HUES6 (cell line): ENCODE measurements around the gene SDK2.

Source experiments
- H3K27ac ChIP-seq: 2 replicates; pipeline ENCODE4 v1.7.0; 2013; ENCODE audit warnings: low read depth, mild to moderate bottlenecking, low read length, inconsistent platforms
- H3K27me3 ChIP-seq: 2 replicates; pipeline ENCODE4 v1.6.1; 2013; ENCODE audit warnings: low read length; ENCODE audit not compliant: control insufficient read depth, insufficient read depth
- H3K36me3 ChIP-seq: 2 replicates; pipeline ENCODE4 v1.6.1; 2013; ENCODE audit warnings: low read length; ENCODE audit not compliant: control insufficient read depth, insufficient read depth
- H3K4me1 ChIP-seq: 2 replicates; pipeline ENCODE4 v1.6.1; 2013; ENCODE audit warnings: low read length; ENCODE audit not compliant: control insufficient read depth, insufficient read depth
- H3K4me3 ChIP-seq: 2 replicates; pipeline ENCODE4 v1.5.1; 2013; ENCODE audit warnings: low read depth, low read length
- H3K9ac ChIP-seq: one replicate; pipeline ENCODE4 v1.6.1; 2013; ENCODE audit warnings: mild to moderate bottlenecking, low read length
- H3K9me3 ChIP-seq: 2 replicates; pipeline ENCODE4 v1.6.1; 2013; ENCODE audit warnings: low read depth, low read length; ENCODE audit not compliant: control insufficient read depth, insufficient read depth

The SDK2 gene

DNA sequence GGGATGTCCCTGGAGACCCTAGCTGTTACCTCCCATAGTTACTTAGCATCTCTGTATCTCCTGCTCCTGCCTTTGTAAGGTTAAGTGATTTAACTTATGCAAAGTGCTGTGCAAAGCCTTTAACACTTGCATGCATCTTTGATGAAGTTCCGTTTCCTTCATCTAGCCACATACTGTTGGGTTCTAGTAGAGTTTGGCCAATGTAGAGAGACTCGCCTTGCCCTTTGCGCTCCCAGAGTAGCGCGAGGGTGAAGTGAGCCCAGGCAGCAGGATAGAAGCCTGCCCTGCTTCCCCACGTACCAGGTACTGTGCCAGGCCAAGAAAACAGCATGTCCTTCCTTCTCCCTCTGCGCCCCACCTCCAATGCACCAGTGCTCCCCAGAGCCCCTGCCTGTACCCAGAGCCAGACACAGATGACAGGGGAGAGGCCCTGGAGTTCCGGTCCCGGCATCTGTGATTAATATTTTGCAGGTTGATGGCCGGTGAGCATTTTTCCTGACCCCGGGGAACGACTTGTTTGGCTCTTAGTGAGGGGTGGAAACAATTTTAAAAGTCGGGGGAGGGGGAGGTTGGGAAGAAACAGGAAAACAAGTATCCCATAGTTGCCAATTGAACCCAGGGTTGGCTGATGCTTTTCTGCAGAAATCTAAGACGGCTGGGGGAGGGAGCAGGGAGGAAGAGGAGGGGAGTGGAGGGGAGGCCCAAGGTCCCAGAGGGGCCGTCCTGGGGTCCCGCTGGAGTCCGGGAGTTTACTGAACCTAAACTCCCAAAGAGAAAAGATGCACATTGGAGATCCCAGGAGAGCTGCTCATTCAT is 319.3 kb downstream of the SDK2 start:
- H3K9me3 ChIP-seq = no peaks in the 10 kb centered on the region
- H3K27ac ChIP-seq = no peak overlapping the region

GRCh38 chr17:73324160-73324475 is 320.1 kb downstream of the SDK2 start:
- Histone ChIP-seq H3K27ac (no peak overlapping the region; the same call in 1 of the 2 replicates), H3K4me3 (peak overlapping the region; percentile 13; the same call in 1 of the 2 replicates), H3K9ac (no peak overlapping the region), H3K36me3 (no peaks in the 10 kb centered on the region), H3K4me1 (peaks cover 30% of the 10 kb centered on the region), H3K27me3 (no peaks in the 10 kb centered on the region), H3K9me3 (no peaks in the 10 kb centered on the region)

More for the DNA sequence above, 319.3 kb downstream of the SDK2 start:
- Histone ChIP-seq H3K9ac (no peak overlapping the region), H3K36me3 (no peaks in the 10 kb centered on the region), H3K4me3 (peak overlapping the region; percentile 7; the same call in 1 of the 2 replicates), H3K27me3 (no peaks in the 10 kb centered on the region), H3K4me1 (peaks cover 27% of the 10 kb centered on the region)

- H3K36me3 ChIP-seq = no peaks in the 10 kb centered on the region
- no peaks in the 10 kb centered on the region for H3K9me3 ChIP-seq
- no peak overlapping the region for H3K27ac ChIP-seq
- no peaks in the 10 kb centered on the region for H3K27me3 ChIP-seq
- no peak overlapping the region for H3K9ac ChIP-seq
- H3K4me1 ChIP-seq = peaks cover 30% of the 10 kb centered on the region
- H3K4me3 ChIP-seq = peak overlapping the region; percentile 13; the same call in 1 of the 2 replicates
Observed at GRCh38 chr17:73323409-73324159, 320.7 kb downstream of the SDK2 start.

DNA sequence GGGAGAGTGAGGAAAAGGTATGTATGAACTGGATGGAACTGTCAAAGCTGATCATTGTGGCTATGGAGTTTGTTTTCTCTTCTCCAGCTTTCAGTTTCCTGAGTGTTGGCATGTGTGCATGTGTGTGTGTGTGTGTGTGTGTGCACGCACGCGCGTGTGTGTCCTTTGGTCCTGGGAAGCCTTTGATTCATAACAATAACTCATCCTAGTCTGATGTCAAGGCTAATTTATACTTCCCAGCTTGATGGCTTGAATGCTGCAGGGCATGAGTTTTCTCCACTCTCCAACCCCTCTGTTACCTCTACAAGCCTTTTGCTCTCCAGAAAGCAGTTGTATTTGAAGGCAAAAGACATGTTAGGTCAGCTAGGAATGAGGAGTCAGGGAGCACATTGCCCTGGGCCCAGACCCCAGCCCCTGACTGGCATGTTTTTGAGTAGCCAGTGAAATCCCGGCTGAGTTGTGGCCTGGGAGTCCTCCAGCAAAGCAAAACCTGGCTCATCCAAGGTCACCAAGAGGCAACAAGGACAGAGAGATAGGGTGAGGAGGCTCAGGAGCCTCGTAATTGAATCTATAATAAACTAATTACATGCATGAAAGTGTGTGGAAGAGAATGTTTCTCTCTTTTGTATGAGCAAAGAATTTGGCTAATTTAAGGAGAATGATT is 323.5 kb downstream of the SDK2 start:
- peaks cover 47% of the 10 kb centered on the region for H3K4me1 ChIP-seq
- H3K9ac ChIP-seq = no peak overlapping the region
- no peaks in the 10 kb centered on the region for H3K9me3 ChIP-seq
- no peak overlapping the region for H3K4me3 ChIP-seq
- H3K27me3 ChIP-seq = no peaks in the 10 kb centered on the region; the same call in 1 of the 2 replicates
- H3K27ac ChIP-seq = no peak overlapping the region
- no peaks in the 10 kb centered on the region for H3K36me3 ChIP-seq

DNA sequence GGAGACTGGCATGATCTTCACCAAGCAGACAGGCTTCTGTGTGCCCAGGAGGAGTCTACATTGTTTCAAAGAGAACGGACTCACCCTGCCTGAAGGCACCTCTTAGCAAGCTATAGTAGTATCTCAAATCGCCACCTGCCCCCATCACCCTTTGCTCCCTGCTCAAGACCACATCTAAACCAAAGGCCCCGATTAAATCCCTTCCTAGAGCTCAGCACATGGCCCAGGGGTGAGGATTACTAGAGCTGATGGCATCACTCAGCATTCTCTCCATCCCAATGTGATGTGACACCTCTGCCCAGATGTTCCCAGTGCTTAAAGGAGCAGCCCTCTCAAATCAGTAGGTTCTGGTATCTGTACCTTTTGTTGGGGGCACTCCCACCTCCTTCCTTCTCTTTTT is 324.5 kb downstream of the SDK2 start:
- H3K9ac ChIP-seq = no peak overlapping the region
- no peaks in the 10 kb centered on the region for H3K36me3 ChIP-seq
- no peak overlapping the region for H3K4me3 ChIP-seq
- no peaks in the 10 kb centered on the region; the same call in 1 of the 2 replicates for H3K27me3 ChIP-seq
- H3K9me3 ChIP-seq = no peaks in the 10 kb centered on the region
- H3K4me1 ChIP-seq = peaks cover 37% of the 10 kb centered on the region
- no peak overlapping the region for H3K27ac ChIP-seq

- H3K27me3 ChIP-seq = no peaks in the 10 kb centered on the region; the same call in none of the 2 replicates
- no peak overlapping the region for H3K4me3 ChIP-seq
- peaks cover 28% of the 10 kb centered on the region for H3K4me1 ChIP-seq
- no peak overlapping the region for H3K27ac ChIP-seq
- no peaks in the 10 kb centered on the region for H3K36me3 ChIP-seq
- no peaks in the 10 kb centered on the region for H3K9me3 ChIP-seq
- no peak overlapping the region for H3K9ac ChIP-seq
Observed at GRCh38 chr17:73318836-73319235, 325.4 kb downstream of the SDK2 start.

DNA sequence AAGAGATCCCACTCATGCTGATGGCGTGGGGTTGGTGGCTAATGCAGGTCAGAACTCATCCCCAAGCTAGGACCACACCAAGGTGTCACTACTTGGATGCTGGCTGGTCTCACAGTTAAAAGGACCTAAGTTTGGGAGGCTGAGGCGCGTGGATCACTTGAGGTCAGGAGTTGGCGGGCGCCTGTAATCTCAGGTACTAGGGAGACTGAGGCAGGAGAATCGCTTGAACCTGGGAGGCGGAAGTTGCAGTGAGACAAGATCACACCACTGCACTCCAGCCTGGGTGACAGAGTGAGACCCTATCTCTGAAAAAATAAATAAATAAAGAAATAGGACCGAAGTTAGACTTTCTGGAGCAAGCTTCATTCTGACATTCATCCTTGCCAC is 325.8 kb downstream of the SDK2 start:
- H3K27me3 ChIP-seq = no peaks in the 10 kb centered on the region; the same call in none of the 2 replicates
- H3K4me3 ChIP-seq = no peak overlapping the region
- H3K4me1 ChIP-seq = peaks cover 24% of the 10 kb centered on the region
- no peaks in the 10 kb centered on the region for H3K9me3 ChIP-seq
- H3K27ac ChIP-seq = no peak overlapping the region
- no peak overlapping the region for H3K9ac ChIP-seq
- H3K36me3 ChIP-seq = no peaks in the 10 kb centered on the region

GRCh38 chr17:73317513-73318426 is 326.5 kb downstream of the SDK2 start:
- Histone ChIP-seq H3K27me3 (no peaks in the 10 kb centered on the region; the same call in none of the 2 replicates), H3K9me3 (no peaks in the 10 kb centered on the region), H3K4me3 (no peak overlapping the region), H3K4me1 (peaks cover 27% of the 10 kb centered on the region), H3K27ac (no peak overlapping the region), H3K9ac (no peak overlapping the region), H3K36me3 (no peaks in the 10 kb centered on the region)

DNA sequence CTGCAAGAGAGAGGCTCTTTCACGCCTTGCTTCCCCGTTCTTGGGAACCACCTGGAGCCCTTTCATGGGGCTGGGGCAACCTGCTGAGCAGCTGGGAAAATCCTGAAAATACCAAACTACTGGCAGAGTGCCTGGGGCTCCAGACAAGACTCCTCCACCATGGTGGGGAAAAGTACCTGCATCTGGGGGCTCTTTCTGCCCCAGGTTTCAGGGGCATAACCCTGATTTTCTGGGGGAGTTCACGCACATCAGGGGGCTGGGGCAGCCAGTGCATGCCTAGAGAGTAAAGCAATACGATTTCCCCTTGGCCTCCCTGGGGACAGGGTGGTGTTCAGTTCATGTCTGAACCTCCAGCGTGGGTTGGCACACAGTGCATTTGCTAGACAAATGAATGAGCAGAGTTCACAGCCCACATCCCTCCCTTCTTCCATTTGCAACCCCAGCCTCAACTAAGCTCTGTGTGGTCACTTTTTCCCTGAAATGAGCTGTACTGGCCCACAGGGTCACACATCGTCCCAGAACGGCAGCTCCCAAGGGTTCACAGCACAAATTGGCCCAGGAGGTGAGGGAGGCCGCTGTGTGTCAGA is 327.2 kb downstream of the SDK2 start:
- H3K9ac ChIP-seq = no peak overlapping the region
- H3K4me3 ChIP-seq = no peak overlapping the region
- H3K27ac ChIP-seq = no peak overlapping the region
- no peaks in the 10 kb centered on the region for H3K36me3 ChIP-seq
- no peaks in the 10 kb centered on the region; the same call in none of the 2 replicates for H3K27me3 ChIP-seq
- H3K9me3 ChIP-seq = no peaks in the 10 kb centered on the region
- peaks cover 33% of the 10 kb centered on the region for H3K4me1 ChIP-seq

DNA sequence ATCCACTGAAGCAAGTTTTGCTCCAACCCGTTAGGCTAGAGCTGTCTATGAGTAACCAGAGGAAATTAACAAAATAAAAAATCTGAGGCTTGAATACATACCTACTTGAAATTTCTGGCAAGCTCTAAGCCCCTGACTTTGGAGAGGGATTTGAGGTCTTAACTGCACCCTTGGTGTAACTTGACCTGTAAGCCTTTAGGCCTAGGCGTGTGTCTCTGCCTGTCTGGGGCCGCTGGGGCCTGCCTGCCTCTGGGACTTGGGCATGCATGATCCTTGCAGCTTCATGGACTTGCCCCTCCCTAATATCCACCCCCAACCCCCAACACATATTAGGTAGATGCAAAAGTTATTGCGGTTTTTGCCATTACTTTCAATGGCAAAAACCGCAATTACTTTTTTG is 328.8 kb downstream of the SDK2 start:
- no peak overlapping the region for H3K4me3 ChIP-seq
- H3K27ac ChIP-seq = no peak overlapping the region
- H3K36me3 ChIP-seq = no peaks in the 10 kb centered on the region
- H3K9ac ChIP-seq = no peak overlapping the region
- H3K27me3 ChIP-seq = no peaks in the 10 kb centered on the region; the same call in none of the 2 replicates
- no peaks in the 10 kb centered on the region for H3K9me3 ChIP-seq
- peaks cover 33% of the 10 kb centered on the region for H3K4me1 ChIP-seq
